Measurements from ENCODE around the gene TCF7.

Gene TCF7

DNA sequence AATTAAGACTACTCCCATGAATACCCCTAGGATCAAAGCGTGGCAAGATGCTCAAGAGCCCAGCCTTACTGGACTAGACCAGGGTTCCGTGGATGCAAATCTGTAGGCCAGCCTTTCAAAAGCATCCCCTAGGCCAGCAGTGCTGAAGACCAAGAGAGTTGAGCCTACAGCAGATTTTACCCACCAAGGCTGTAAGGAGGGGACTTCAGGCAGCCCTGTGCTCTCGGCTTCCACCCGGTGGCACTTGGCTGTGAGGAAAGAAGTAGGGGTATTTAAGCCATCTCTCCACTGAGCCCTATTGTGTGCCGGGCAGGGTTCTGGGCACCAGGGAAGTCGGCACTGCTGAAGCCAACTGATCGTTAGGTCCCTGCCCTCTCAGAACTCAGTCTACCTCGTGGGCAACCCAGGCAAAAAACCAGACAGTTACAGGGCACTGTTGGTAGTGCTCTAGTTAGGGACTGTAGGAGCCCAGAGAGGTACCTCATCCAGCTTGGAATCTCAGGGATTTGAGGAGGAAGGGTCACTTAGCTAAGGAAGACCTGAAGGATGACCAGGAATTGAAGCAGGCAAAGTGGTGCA lies 25.5 kb downstream of the TCF7 start:
- no peaks in the 10 kb centered on the region for H3K27me3 ChIP-seq (ENCODE audit: control insufficient read depth, insufficient read depth, low read length, poor library complexity, severe bottlenecking)
- H3K4me1 ChIP-seq (ENCODE audit: control insufficient read depth, insufficient read depth, low read length) = no peaks in the 10 kb centered on the region
- H3K36me3 ChIP-seq (ENCODE audit: control insufficient read depth, insufficient read depth, low read length) = peaks cover 7% of the 10 kb centered on the region
- H3K4me3 ChIP-seq (ENCODE audit: insufficient read depth, low read depth, low read length) = no peak overlapping the region
- no peaks in the 10 kb centered on the region for H3K9me3 ChIP-seq (ENCODE audit: control insufficient read depth, low read length)
- no peak overlapping the region for H3K27ac ChIP-seq (ENCODE audit: insufficient read depth, low read depth, low read length, poor library complexity, severe bottlenecking)
- WGBS, 2 experiments = 95 to 96% methylated on average over 8 of the region's 8 CpGs

DNA sequence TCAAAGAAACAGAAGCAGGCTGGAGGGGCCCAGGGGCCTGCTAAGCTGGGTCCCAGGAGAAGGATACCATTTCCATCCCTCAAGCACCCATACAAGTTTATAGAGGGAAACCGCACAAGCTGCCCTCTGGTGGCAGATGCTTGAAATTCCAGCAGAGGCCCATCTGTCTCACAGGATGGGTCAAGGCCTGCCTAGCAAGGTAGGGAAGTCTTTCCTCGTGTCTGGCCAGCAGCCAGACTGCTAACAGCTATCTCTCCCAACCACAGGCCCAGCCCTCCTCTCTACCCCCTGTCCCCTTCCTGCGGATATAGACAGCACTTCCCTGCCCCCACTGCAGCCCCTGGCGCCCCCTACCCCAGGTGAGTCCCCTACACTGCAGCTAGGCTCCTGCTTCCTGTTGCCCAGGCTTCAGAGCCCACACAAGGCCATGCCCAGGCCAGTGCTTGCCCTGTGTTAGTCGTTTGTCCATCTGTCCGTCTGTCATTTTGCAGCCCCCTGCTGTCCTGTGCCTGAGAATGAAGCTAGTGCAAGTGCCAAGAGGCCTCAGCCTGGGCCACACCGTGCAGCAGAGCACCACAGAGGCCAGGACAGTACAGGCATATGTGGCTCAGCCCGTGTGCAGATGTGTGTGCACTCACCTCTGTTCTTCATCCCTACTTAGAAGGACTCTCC lies 26.2 kb downstream of the TCF7 start:
- 58 to 60% methylated on average over 8 of the region's 8 CpGs for WGBS, 2 experiments
- Histone ChIP-seq H3K4me1 (ENCODE audit: control insufficient read depth, insufficient read depth, low read length) (no peaks in the 10 kb centered on the region), H3K27me3 (ENCODE audit: control insufficient read depth, insufficient read depth, low read length, poor library complexity, severe bottlenecking) (no peaks in the 10 kb centered on the region), H3K9me3 (ENCODE audit: control insufficient read depth, low read length) (no peaks in the 10 kb centered on the region), H3K36me3 (ENCODE audit: control insufficient read depth, insufficient read depth, low read length) (peaks cover 6% of the 10 kb centered on the region), H3K4me3 (ENCODE audit: insufficient read depth, low read depth, low read length) (no peak overlapping the region), H3K27ac (ENCODE audit: insufficient read depth, low read depth, low read length, poor library complexity, severe bottlenecking) (no peak overlapping the region)

DNA sequence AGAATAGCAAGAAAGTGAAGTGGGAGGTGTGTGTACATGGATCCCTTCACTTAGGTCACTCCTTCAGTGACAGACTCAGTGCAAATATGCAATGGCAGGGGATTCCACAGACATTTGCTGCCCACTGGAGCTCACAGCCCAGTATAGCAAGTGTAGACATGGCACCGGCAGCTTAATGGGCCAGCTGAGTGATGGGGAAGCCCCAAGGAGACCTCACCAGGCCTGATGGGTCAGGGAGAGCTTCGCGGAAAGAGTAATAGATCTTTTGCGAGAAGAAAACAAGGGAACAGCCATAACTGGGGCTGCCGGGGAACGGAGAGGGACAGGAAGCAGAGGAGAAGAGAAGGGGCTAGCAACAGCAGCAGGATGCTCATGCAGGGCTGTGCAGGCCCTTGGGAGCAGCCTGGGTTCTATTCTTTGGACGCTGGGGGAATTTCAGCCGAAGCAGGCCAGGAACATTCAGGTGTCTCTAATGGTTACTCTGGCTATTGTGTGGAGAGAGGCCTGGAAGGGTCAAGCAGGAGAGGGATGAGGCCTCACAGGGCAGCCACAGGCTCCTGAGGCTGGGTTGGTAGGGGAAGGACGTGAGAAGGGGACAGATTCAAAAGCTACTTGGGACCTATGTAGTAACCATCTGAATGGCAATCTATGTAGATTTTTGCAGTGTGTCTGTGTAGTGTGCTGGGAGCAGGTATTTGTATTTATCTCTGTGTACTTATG lies 27.0 kb downstream of the TCF7 start:
- Histone ChIP-seq H3K27me3 (ENCODE audit: control insufficient read depth, insufficient read depth, low read length, poor library complexity, severe bottlenecking) (no peaks in the 10 kb centered on the region), H3K36me3 (ENCODE audit: control insufficient read depth, insufficient read depth, low read length) (peaks cover 4% of the 10 kb centered on the region), H3K9me3 (ENCODE audit: control insufficient read depth, low read length) (no peaks in the 10 kb centered on the region), H3K4me1 (ENCODE audit: control insufficient read depth, insufficient read depth, low read length) (no peaks in the 10 kb centered on the region), H3K4me3 (ENCODE audit: insufficient read depth, low read depth, low read length) (no peak overlapping the region), H3K27ac (ENCODE audit: insufficient read depth, low read depth, low read length, poor library complexity, severe bottlenecking) (no peak overlapping the region)
- WGBS, 2 experiments = 94% methylated on average over 9 of the region's 9 CpGs

DNA sequence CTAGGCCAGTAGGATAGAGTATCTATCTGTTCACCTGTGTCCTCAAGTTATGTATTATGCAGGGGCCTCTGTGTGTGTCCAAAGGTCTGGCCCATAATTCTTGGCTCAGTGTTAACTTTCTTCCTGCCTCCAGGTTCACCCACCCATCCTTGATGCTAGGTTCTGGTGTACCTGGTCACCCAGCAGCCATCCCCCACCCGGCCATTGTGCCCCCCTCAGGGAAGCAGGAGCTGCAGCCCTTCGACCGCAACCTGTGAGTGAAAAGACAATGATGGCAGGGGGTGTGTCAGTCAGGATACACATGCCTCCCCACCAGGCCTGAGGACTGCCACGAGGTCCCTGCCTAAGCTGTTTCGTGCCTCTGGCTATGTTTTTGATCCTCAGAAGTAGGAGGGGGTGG lies 27.6 kb downstream of the TCF7 start:
- Histone ChIP-seq H3K36me3 (ENCODE audit: control insufficient read depth, insufficient read depth, low read length) (peaks cover 4% of the 10 kb centered on the region), H3K27me3 (ENCODE audit: control insufficient read depth, insufficient read depth, low read length, poor library complexity, severe bottlenecking) (no peaks in the 10 kb centered on the region), H3K4me1 (ENCODE audit: control insufficient read depth, insufficient read depth, low read length) (no peaks in the 10 kb centered on the region), H3K4me3 (ENCODE audit: insufficient read depth, low read depth, low read length) (no peak overlapping the region), H3K9me3 (ENCODE audit: control insufficient read depth, low read length) (no peaks in the 10 kb centered on the region), H3K27ac (ENCODE audit: insufficient read depth, low read depth, low read length, poor library complexity, severe bottlenecking) (no peak overlapping the region)
- 83 to 89% methylated on average over 5 of the region's 5 CpGs for WGBS, 2 experiments

DNA sequence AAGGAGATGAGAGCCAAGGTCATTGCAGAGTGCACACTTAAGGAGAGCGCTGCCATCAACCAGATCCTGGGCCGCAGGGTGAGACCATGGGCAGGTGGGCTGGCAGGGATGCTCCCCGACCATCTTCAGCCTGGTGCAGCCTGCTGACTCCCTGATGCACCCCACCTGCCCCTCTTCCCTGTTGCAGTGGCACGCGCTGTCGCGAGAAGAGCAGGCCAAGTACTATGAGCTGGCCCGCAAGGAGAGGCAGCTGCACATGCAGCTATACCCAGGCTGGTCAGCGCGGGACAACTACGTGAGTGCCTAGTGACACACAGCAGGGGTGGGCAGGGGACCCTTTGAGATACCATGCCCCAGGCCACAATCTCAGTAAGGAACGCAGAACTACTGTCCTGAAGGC lies 28.3 kb downstream of the TCF7 start:
- 96 to 98% methylated on average over 12 of the region's 12 CpGs for WGBS, 2 experiments
- H3K27ac ChIP-seq (ENCODE audit: insufficient read depth, low read depth, low read length, poor library complexity, severe bottlenecking) = no peak overlapping the region

DNA sequence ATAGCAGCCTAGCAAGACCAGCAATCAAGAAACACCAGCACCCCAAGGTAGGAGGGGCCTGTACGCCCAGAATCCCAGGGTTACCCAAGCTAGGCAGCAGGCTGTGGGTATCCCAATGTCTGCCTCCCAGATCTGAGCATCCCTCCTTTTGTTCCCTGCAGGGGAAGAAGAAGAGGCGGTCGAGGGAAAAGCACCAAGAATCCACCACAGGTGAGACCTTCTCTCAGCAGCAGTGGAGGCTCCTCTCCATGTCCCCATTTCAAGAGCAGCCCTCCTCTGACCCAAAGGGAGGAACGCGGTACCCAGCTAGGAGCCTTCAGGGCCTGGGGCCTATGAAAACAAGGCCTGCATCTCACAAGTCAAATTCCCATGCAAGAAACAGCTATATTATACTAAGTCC lies 28.9 kb downstream of the TCF7 start:
- 88 to 95% methylated on average over 5 of the region's 5 CpGs for WGBS, 2 experiments
- Histone ChIP-seq H3K9me3 (ENCODE audit: control insufficient read depth, low read length) (no peaks in the 10 kb centered on the region), H3K4me1 (ENCODE audit: control insufficient read depth, insufficient read depth, low read length) (no peaks in the 10 kb centered on the region), H3K27me3 (ENCODE audit: control insufficient read depth, insufficient read depth, low read length, poor library complexity, severe bottlenecking) (no peaks in the 10 kb centered on the region), H3K4me3 (ENCODE audit: insufficient read depth, low read depth, low read length) (no peak overlapping the region), H3K27ac (ENCODE audit: insufficient read depth, low read depth, low read length, poor library complexity, severe bottlenecking) (no peak overlapping the region), H3K36me3 (ENCODE audit: control insufficient read depth, insufficient read depth, low read length) (peaks cover 4% of the 10 kb centered on the region)

More for the DNA sequence above, 28.3 kb downstream of the TCF7 start:
- H3K36me3 ChIP-seq (ENCODE audit: control insufficient read depth, insufficient read depth, low read length) = peaks cover 4% of the 10 kb centered on the region
- no peak overlapping the region for H3K4me3 ChIP-seq (ENCODE audit: insufficient read depth, low read depth, low read length)
- no peaks in the 10 kb centered on the region for H3K4me1 ChIP-seq (ENCODE audit: control insufficient read depth, insufficient read depth, low read length)
- no peaks in the 10 kb centered on the region for H3K9me3 ChIP-seq (ENCODE audit: control insufficient read depth, low read length)
- no peaks in the 10 kb centered on the region for H3K27me3 ChIP-seq (ENCODE audit: control insufficient read depth, insufficient read depth, low read length, poor library complexity, severe bottlenecking)

DNA sequence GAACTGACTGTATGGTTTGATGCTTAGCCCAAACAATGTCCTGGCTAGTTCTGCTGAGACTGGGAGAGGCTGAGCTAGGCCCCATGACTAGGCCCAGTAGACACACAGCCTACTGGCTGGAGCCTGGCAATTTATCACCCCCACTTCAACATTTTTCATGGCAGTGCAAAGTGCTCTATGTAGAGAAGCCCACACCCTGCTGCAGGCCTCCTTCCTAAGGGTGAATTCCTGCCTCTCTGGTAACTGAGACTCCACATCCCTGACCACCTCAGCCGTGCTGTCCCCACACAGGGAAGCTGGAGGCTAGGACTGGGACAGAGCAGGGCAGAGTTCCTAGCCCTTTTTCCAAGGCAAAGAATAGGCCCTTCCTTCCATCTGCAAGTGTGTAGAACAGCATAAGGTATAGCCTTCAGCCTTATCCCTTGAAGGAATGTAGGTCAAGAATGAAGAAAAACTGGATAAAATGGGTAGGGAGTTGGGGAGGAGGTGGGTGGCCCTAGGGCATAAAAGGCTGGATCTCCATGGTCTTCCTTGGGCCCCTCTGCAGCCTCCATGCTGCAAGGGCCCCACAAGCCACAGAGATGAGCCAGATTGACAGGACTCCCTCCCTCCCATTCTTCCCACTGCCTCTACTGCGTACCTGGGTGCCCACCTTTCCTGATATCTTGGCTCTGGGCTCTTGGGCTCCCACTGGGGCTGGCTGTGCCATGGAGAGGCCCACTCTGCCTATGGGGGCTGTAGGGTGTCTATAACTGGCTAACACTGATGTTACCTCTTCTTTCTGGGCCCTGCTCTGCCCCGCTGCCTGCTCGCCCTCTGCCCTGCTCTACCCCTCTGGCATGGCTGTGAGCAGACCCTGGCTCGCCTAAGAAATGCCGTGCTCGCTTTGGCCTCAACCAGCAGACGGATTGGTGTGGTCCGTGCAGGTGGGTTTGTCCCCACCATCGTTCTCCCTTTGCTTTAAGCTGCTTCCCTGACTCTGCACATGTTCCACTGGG lies 29.8 kb downstream of the TCF7 start:
- WGBS, 2 experiments = 92 to 94% methylated on average over 10 of the region's 10 CpGs
- Histone ChIP-seq H3K4me1 (ENCODE audit: control insufficient read depth, insufficient read depth, low read length) (no peaks in the 10 kb centered on the region), H3K4me3 (ENCODE audit: insufficient read depth, low read depth, low read length) (no peak overlapping the region), H3K36me3 (ENCODE audit: control insufficient read depth, insufficient read depth, low read length) (peaks cover 4% of the 10 kb centered on the region), H3K27ac (ENCODE audit: insufficient read depth, low read depth, low read length, poor library complexity, severe bottlenecking) (no peak overlapping the region), H3K9me3 (ENCODE audit: control insufficient read depth, low read length) (no peaks in the 10 kb centered on the region), H3K27me3 (ENCODE audit: control insufficient read depth, insufficient read depth, low read length, poor library complexity, severe bottlenecking) (no peaks in the 10 kb centered on the region)

DNA sequence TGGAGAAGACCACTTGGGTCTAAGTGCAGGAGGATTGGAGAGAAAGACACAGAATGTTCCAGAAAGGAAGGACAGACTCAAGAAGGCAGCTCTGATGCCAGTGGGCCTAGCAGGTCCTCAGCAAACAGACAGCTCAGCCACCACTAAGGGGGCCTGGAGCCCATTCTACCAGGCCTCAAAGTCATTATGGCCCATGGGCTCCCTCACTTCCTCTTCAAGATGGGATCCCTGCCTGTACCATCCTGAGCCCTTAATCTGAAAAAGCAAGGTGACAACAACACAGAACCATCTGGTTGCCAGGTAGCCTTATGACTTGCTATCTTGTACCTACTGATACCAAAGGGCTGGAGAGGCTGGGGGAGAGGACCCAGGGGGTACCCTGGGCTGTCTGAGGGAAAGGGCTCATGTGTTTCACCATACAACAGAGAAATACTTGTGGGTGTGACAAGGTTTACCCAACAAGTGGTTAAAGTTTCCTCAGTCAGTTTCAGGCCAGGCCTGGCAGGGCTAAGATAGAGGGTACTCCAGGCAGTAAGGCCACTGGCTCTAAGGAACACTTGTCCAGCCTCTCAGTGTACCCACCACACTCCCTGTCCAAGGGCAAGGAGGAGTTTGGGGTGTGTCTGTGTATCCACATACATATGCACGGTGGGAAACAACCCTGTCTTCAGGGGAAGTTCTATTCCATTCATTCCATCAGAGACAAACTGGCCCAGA lies 30.7 kb downstream of the TCF7 start:
- no peak overlapping the region for H3K27ac ChIP-seq (ENCODE audit: insufficient read depth, low read depth, low read length, poor library complexity, severe bottlenecking)
- no peaks in the 10 kb centered on the region for H3K27me3 ChIP-seq (ENCODE audit: control insufficient read depth, insufficient read depth, low read length, poor library complexity, severe bottlenecking)
- H3K4me1 ChIP-seq (ENCODE audit: control insufficient read depth, insufficient read depth, low read length) = no peaks in the 10 kb centered on the region
- H3K9me3 ChIP-seq (ENCODE audit: control insufficient read depth, low read length) = no peaks in the 10 kb centered on the region
- WGBS, 2 experiments = 82 to 88% methylated on average over 1 of the region's 1 CpG
- H3K4me3 ChIP-seq (ENCODE audit: insufficient read depth, low read depth, low read length) = no peak overlapping the region
- peaks cover 8% of the 10 kb centered on the region for H3K36me3 ChIP-seq (ENCODE audit: control insufficient read depth, insufficient read depth, low read length)

DNA sequence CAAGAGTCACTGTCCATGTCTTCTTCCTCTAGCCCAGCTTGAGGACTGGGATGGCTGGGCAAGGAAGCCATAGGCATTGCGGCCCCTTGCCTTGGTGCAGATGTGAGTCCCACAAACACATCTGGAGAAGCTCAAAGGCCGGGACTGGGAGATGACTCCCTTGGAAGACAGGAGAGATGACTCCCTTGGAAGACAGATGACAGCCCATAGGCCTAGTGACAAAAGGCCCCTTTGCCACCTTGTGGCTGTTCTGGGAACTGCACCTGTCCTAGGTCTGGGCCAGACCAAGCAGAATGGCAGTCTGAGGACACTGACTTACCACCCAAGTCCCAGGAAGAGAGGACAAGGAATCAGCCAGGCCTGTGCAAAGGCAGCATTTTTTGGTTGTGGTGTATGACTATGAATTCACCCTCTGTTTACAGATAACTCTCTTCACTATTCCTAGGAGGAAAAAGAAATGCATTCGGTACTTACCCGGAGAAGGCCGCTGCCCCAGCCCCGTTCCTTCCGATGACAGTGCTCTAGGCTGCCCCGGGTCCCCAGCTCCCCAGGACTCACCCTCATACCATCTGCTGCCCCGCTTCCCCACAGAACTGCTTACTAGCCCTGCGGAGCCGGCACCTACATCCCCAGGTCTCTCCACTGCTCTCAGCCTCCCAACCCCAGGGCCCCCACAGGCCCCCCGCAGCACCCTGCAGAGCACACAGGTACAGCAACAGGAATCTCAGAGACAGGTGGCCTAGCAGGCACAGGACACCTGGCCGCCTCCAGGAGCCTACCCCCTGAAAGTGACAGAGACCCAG lies 31.5 kb downstream of the TCF7 start:
- no peak overlapping the region for H3K4me3 ChIP-seq (ENCODE audit: insufficient read depth, low read depth, low read length)
- H3K27me3 ChIP-seq (ENCODE audit: control insufficient read depth, insufficient read depth, low read length, poor library complexity, severe bottlenecking) = no peaks in the 10 kb centered on the region
- 95% methylated on average over 13 of the region's 13 CpGs for WGBS, 2 experiments
- no peaks in the 10 kb centered on the region for H3K9me3 ChIP-seq (ENCODE audit: control insufficient read depth, low read length)
- H3K36me3 ChIP-seq (ENCODE audit: control insufficient read depth, insufficient read depth, low read length) = peaks cover 10% of the 10 kb centered on the region
- no peaks in the 10 kb centered on the region for H3K4me1 ChIP-seq (ENCODE audit: control insufficient read depth, insufficient read depth, low read length)
- no peak overlapping the region for H3K27ac ChIP-seq (ENCODE audit: insufficient read depth, low read depth, low read length, poor library complexity, severe bottlenecking)
